GM18951 (cell line): ENCODE measurements around the gene RLN3.
"Not testable (repeated sequence)": the region's sequence is repeated elsewhere in the genome, so short reads cannot be mapped to it uniquely, and the experiment has no call there.

ENCODE experiments used
- POLR2A ChIP-seq: IDR thresholded peaks from 4 replicates; pipeline ENCODE4 v1.6.1; 2011; ENCODE audit warnings: mild to moderate bottlenecking; ENCODE audit not compliant: insufficient read length, insufficient read depth; ENCODE audit errors: extremely low read depth
- in situ Hi-C: fragments of 300-500 bp; cut with MboI; formaldehyde crosslinking; loops from one replicate; pipeline ENCODE4 v1.12.0; 2022; ENCODE audit warnings: low sequenced_read_pairs, mixed read lengths, inconsistent platforms; ENCODE audit not compliant: unreplicated experiment

Gene RLN3

GRCh38 chr19:13999085-13999484, 28.9 kb upstream of the RLN3 start:
- TF ChIP-seq POLR2A: no peak
- in situ Hi-C loops: no loop called here

DNA sequence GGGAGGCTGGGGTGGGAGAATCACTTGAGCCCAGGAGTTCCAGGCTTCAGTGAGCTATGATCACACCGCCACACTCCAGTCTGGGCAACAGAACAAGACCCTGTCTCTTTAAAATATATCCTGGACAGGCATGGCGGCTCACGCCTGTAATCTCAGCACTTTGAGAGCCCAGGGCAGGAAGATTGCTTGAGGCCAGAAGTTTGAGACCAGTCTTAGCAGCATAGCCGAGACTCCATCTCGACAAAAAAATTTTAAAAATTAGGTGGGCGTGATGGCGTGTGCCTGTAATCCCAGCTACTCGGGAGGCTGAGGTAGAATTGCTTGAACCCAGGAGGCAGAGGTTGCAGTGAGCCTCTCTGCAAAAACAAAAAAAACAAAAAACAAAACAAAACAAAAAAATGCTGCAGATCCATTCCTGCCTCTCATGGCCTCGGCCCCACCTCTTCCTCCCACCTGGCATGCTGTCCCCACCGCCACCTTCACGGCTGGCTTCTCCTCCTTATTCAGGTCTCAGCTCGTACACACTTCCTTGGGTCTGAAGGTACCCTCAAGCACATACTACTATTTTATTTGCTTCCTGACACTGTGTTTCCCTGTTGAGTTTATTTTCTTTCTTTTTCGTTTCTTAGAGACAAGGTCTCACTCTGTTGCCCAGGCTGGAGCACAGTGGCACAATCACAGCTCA, 27.1 kb upstream of the RLN3 start:
- in situ Hi-C loops: no loop called here

DNA sequence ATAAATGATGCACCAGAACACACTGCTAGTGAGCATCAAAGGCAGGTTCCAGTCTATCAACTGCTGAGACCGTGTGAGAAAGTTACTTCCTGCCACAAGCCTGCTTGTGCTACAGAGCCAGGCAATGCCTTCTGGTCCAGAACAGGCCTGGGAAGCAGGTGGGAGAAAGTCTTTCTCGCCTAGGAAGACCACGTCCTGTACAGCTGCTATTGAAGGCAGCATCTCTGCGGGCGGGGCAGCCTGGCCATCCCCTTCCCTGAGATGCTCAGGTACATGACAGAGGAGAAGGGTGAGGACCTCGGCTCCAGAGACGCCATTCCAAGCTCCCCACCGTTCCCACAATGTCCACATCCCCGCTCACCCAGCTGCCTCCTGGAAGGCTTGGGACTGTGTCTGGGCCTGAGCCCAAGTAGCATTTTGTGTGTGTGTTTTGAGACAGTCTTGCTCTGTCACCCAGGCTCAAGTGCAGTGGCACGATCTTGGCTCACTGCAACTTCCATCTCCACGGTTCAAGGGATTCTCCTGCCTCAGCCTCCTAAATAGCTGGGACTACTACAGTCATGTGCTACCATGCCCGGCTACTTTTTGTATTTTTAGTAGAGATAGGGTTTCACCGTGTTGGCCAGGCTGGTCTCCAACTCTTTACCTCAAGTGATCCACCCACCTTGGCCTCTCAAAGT, 25.2 kb upstream of the RLN3 start:
- TF ChIP-seq POLR2A: no peak
- in situ Hi-C loops: no loop called here

More for the DNA sequence above, 27.1 kb upstream of the RLN3 start:
- no peak for TF ChIP-seq POLR2A

- no peak for TF ChIP-seq POLR2A
- in situ Hi-C loops: no loop called here
Measured at GRCh38 chr19:14003251-14004055, 24.5 kb upstream of the RLN3 start.

DNA sequence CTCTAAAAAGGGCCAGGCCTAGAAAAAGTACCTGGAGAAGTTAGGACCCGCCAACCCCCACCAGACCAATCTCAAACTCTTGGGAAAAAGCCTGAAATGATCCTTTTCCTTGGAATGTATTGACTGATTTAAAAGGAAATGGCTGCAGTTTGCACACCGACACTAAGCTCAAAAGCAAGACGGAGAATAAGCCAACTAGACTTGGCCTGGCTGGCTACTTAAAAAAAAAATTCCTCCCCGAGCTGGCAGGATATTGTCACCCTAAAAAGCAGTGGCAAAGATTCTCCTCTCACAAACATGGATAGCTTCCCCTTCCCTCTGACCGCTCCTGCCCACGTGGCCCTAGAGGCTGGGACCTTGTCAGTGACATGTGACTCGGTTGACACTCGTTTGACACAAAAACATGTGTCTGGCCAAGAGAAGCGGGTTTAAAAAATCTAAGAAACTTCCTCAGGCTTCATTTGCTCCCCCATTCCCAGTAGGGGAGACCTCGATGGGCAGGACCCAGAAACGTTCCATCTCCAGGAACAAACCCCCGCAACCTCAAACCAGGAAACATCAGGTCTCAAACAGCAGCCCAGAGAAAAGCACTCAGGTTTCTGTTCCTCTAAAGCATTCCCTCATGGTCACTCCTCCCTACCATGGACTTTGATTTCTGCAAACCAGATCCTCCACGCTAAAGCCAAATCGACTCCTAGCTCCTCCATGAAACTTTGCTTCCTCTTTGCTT, 23.2 kb upstream of the RLN3 start:
- no peak for TF ChIP-seq POLR2A
- in situ Hi-C loops: no loop called here

- TF ChIP-seq POLR2A: peak; percentile 80
- in situ Hi-C loops: no loop called here
Measured at GRCh38 chr19:14005349-14006084, 22.4 kb upstream of the RLN3 start.

- in situ Hi-C loops: no loop called here
- no peak for TF ChIP-seq POLR2A
Measured at GRCh38 chr19:14006085-14006765, 21.7 kb upstream of the RLN3 start, which contains the start of gene RFX1. TSS of gene RFX1 (minus strand) at chr19:14006320. CDS start at chr19:13993843, 12,477 bp downstream.

GRCh38 chr19:14006766-14007562, 21.0 kb upstream of the RLN3 start:
- in situ Hi-C loops: no loop called here
- TF ChIP-seq POLR2A: peak; percentile 60

DNA sequence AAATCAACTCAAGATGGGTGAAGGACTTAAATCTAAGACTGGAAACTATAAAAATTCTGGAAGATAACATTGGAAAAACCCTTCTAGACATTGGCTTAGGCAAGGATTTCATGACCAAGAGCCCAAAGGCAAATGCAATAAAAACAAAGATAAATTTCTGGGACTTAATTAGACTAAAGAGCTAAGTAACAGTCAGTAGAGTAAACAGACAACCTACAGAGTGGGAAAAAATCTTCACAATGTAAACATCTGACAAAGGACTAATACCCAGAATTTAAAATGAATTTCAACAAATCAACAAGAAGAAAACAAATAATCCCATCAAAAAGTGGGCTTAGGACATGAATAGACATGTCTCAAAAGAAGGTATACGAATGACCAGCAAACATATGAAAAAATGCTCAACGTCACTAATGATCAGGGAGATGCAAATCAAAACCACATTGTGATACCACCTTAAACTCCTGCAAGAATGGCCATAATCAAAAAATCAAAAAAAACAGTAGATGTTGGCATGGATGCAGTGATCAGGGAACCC, 15.5 kb upstream of the RLN3 start:
- no peak for TF ChIP-seq POLR2A
- in situ Hi-C loops: no loop called here

- in situ Hi-C loops: no loop called here
- peak; percentile 39 for TF ChIP-seq POLR2A
Measured at GRCh38 chr19:14015524-14016035, 12.4 kb upstream of the RLN3 start.

DNA sequence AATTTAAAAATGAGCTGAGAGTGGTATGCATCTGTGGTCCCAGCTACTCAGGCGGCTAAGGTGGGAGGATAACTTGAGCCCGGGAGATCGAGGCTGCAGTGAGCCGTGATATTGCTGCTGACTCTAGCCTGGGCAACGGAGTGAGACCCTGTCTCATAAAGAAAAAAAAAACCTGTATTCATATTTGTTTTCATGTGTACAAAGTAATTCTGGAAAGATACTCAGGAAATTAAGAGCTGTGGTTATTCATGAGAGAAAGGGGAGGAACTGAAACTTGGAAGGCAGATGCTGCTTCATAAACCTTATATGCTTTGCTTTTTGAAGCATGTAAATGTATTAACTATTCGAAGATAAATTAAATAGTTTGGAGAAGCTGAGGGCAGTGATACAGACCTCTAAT, 8.8 kb upstream of the RLN3 start:
- in situ Hi-C loops: no loop called here
- no peak for TF ChIP-seq POLR2A

GRCh38 chr19:14019739-14020138, 8.2 kb upstream of the RLN3 start:
- in situ Hi-C loops: not testable (repeated sequence)
